Activated naive CD4-positive, alpha-beta T cell treated with anti-CD3 and anti-CD28 coated beads, Interleukin-2, amount 50 U/mL, for 24 hours (primary cell): ENCODE results near the gene MTHFD2.
"Not testable (repeated sequence)": the region's sequence is repeated elsewhere in the genome, so short reads cannot be mapped to it uniquely, and the experiment has no call there.

Experiments used
- H3K27ac Mint-ChIP-seq: one replicate; pipeline ENCODE4 v1.8.0; 2021; ENCODE audit warnings: mild to moderate bottlenecking, mixed read lengths
- H3K27me3 Mint-ChIP-seq: one replicate; pipeline ENCODE4 v1.8.0; 2021; ENCODE audit warnings: mixed read lengths
- H3K36me3 Mint-ChIP-seq: one replicate; pipeline ENCODE4 v1.8.0; 2021; ENCODE audit warnings: mixed read lengths
- H3K4me1 Mint-ChIP-seq: one replicate; pipeline ENCODE4 v1.8.0; 2021; ENCODE audit warnings: mixed read lengths
- H3K4me3 Mint-ChIP-seq: one replicate; pipeline ENCODE4 v1.8.0; 2021; ENCODE audit warnings: mild to moderate bottlenecking, mixed read lengths
- H3K9me3 Mint-ChIP-seq: one replicate; pipeline ENCODE4 v1.8.0; 2021; ENCODE audit warnings: mixed read lengths

Gene MTHFD2

DNA sequence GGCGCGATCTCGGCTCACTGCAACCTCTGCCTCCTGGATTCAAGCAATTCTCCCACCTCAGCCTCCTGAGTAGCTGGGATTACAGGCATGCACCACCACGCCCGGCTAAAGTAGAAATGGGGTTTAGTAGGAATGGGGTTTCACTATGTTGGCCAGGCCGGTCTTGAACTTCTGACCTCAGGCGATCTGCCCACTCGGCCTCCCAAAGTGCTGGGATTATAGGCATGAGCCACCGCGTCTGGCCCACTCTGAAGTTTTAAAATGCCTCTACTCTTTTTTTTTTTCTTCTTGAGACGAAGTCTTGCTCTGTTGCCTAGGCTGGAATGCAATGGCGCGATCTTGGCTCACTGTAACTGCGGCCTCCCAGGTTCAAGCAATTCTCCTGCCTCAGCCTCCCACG is 11.7 kb upstream of the MTHFD2 start:
- H3K4me3 Mint-ChIP-seq, H3K27ac Mint-ChIP-seq, H3K4me1 Mint-ChIP-seq, H3K36me3 Mint-ChIP-seq, H3K9me3 Mint-ChIP-seq, H3K27me3 Mint-ChIP-seq: not testable (repeated sequence)

- H3K4me1 Mint-ChIP-seq: peaks cover 9% of the 10 kb centered on the region
- H3K36me3 Mint-ChIP-seq: no peaks in the 10 kb centered on the region
- H3K4me3 Mint-ChIP-seq: no peak overlapping the region
- no peaks in the 10 kb centered on the region for H3K9me3 Mint-ChIP-seq
- no peaks in the 10 kb centered on the region for H3K27me3 Mint-ChIP-seq
- peak overlapping the region; percentile 10 for H3K27ac Mint-ChIP-seq
Measured at GRCh38 chr2:74188018-74188601, 10.3 kb upstream of the MTHFD2 start.

GRCh38 chr2:74188696-74189095 is 9.7 kb upstream of the MTHFD2 start:
- H3K9me3 Mint-ChIP-seq: no peaks in the 10 kb centered on the region
- no peaks in the 10 kb centered on the region for H3K36me3 Mint-ChIP-seq

DNA sequence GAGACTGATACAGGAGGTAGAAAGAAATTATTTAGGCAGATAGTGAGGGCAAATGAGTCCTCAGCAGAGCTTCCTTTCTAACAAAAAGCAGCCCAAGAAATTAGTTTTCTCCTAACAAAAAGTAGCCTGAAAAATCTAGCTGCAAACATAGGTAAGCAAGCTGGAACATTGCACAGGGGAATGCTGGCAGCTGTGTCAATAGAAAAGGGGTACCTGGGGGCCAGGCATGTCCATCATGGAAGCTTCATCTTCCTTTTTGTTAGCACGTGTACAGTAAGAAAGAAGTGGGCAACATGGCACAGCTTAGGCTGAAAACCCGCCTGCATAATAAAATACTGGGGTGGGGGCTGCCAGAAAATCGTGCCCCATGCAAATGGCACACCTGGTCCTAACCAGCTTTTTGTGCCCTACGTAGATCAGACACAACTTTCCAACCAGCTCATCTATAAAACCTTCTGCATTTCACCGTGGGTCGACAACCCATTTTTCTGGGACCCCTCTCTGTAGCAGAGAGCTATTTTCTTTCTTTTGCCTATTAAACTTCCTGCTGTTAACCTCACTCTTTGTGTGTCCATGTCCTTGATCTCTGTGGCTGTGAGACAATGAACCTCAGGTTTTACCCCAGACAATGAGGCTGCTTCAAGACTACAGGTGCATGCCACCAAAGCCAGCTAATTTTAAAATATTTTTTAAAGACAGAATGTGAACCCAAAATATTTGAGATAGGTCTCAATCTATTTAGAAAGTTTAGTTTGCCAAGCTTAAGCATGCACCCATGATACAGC is 6.6 kb upstream of the MTHFD2 start:
- Mint-ChIP-seq H3K4me3 (no peak overlapping the region), H3K27me3 (no peaks in the 10 kb centered on the region), H3K4me1 (no peaks in the 10 kb centered on the region), H3K9me3 (no peaks in the 10 kb centered on the region), H3K36me3 (no peaks in the 10 kb centered on the region), H3K27ac (no peak overlapping the region)

More at GRCh38 chr2:74188696-74189095, 9.7 kb upstream of the MTHFD2 start:
- no peaks in the 10 kb centered on the region for H3K27me3 Mint-ChIP-seq
- no peak overlapping the region for H3K27ac Mint-ChIP-seq
- H3K4me1 Mint-ChIP-seq: peaks cover 9% of the 10 kb centered on the region
- no peak overlapping the region for H3K4me3 Mint-ChIP-seq

DNA sequence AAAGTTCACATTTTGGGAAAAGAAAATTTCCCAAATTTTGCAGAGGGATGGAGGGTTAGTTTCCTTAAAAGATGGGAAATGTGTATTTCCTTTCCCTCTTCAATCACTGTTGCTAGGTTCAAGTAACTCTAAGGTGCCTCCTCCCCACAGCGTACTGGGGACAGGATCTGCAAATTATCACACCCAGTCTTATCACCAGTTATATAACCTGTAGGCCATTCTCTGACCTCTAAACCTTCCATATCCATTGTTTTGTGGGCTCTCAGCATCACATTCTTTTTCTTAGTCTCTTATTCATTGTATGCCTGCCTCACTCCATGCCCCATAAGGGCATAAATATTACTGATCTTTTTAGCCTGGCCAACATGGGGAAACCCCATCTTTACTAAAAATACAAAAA is 3.6 kb upstream of the MTHFD2 start:
- no peaks in the 10 kb centered on the region for H3K9me3 Mint-ChIP-seq
- H3K27me3 Mint-ChIP-seq: no peaks in the 10 kb centered on the region
- no peak overlapping the region for H3K27ac Mint-ChIP-seq
- H3K4me3 Mint-ChIP-seq: no peak overlapping the region
- peaks cover 10% of the 10 kb centered on the region for H3K36me3 Mint-ChIP-seq
- H3K4me1 Mint-ChIP-seq: peaks cover 11% of the 10 kb centered on the region

DNA sequence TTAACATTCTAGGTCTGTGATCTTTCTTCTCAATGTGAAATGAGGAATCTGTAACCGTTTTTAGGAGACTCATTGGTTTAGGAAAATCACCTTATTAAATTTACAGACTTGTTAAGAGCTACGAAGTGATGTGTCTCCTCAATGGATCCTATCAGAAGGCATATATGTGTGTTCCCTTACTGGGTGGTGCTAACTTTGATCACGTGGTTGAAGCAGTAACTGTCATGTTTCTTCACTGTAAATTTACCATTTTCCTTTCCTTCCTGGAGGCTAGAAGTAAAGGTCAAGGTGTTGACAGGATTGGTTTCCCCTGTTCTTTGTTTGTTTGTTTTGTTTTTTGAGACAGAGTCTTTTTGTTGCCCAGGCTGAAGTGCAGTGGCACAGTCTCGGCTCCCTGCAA is 1.4 kb upstream of the MTHFD2 start:
- peaks cover 26% of the 10 kb centered on the region for H3K4me1 Mint-ChIP-seq
- H3K27ac Mint-ChIP-seq: no peak overlapping the region
- H3K4me3 Mint-ChIP-seq: no peak overlapping the region
- no peaks in the 10 kb centered on the region for H3K9me3 Mint-ChIP-seq
- H3K27me3 Mint-ChIP-seq: no peaks in the 10 kb centered on the region
- H3K36me3 Mint-ChIP-seq: peaks cover 22% of the 10 kb centered on the region

GRCh38 chr2:74198023-74198460 is 373 bp upstream of the MTHFD2 start:
- Mint-ChIP-seq H3K4me3 (peak overlapping the region; percentile 99), H3K36me3 (peaks cover 25% of the 10 kb centered on the region), H3K27ac (peak overlapping the region; percentile 100), H3K4me1 (peaks cover 30% of the 10 kb centered on the region), H3K9me3 (no peaks in the 10 kb centered on the region), H3K27me3 (no peaks in the 10 kb centered on the region)

DNA sequence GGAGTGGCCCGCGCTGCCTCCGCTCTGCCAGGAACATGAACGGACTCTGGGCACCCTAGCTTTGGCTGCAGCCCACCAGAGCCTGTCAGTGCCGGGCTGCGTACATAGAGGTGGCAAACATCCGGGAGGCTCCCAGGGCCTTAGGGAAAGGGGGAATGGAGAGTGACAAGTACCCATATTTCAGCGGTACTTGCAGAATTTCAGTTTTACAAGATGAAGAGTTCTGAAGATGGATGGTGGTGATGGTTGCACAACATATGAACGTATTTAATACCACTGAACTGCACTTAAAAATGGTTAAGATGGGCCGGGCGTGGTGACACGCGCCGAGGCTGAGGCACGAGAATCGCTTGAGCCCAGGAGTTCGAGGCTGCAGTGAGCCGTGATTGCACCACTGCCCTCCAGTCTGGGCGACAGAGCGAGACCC is 873 bp downstream of the MTHFD2 start:
- H3K9me3 Mint-ChIP-seq: no peaks in the 10 kb centered on the region
- peak overlapping the region; percentile 99 for H3K27ac Mint-ChIP-seq
- H3K4me1 Mint-ChIP-seq: peaks cover 36% of the 10 kb centered on the region
- H3K4me3 Mint-ChIP-seq: peak overlapping the region; percentile 99
- no peaks in the 10 kb centered on the region for H3K27me3 Mint-ChIP-seq
- H3K36me3 Mint-ChIP-seq: peaks cover 28% of the 10 kb centered on the region

GRCh38 chr2:74199871-74200305 is 1.5 kb downstream of the MTHFD2 start:
- peaks cover 42% of the 10 kb centered on the region for H3K4me1 Mint-ChIP-seq
- peak overlapping the region; percentile 99 for H3K4me3 Mint-ChIP-seq
- peak overlapping the region; percentile 99 for H3K27ac Mint-ChIP-seq
- H3K9me3 Mint-ChIP-seq: no peaks in the 10 kb centered on the region
- H3K36me3 Mint-ChIP-seq: peaks cover 31% of the 10 kb centered on the region
- H3K27me3 Mint-ChIP-seq: no peaks in the 10 kb centered on the region

GRCh38 chr2:74201196-74201595 is 2.8 kb downstream of the MTHFD2 start:
- H3K4me3 Mint-ChIP-seq: peak overlapping the region; percentile 99
- no peaks in the 10 kb centered on the region for H3K27me3 Mint-ChIP-seq
- peak overlapping the region; percentile 99 for H3K27ac Mint-ChIP-seq
- H3K9me3 Mint-ChIP-seq: no peaks in the 10 kb centered on the region
- H3K36me3 Mint-ChIP-seq: peaks cover 37% of the 10 kb centered on the region
- peaks cover 55% of the 10 kb centered on the region for H3K4me1 Mint-ChIP-seq

GRCh38 chr2:74201596-74201995 is 3.2 kb downstream of the MTHFD2 start:
- Mint-ChIP-seq H3K9me3 (no peaks in the 10 kb centered on the region), H3K4me3 (peak overlapping the region; percentile 99), H3K27ac (peak overlapping the region; percentile 99), H3K27me3 (no peaks in the 10 kb centered on the region), H3K4me1 (peaks cover 59% of the 10 kb centered on the region), H3K36me3 (peaks cover 40% of the 10 kb centered on the region)

- peaks cover 47% of the 10 kb centered on the region for H3K36me3 Mint-ChIP-seq
- H3K27me3 Mint-ChIP-seq: no peaks in the 10 kb centered on the region
- no peak overlapping the region for H3K27ac Mint-ChIP-seq
- H3K9me3 Mint-ChIP-seq: no peaks in the 10 kb centered on the region
- peak overlapping the region; percentile 84 for H3K4me3 Mint-ChIP-seq
- H3K4me1 Mint-ChIP-seq: peaks cover 67% of the 10 kb centered on the region
Measured at GRCh38 chr2:74204436-74204835, 6.0 kb downstream of the MTHFD2 start.

- no peaks in the 10 kb centered on the region for H3K9me3 Mint-ChIP-seq
- peak overlapping the region; percentile 84 for H3K4me3 Mint-ChIP-seq
- H3K27me3 Mint-ChIP-seq: no peaks in the 10 kb centered on the region
- H3K27ac Mint-ChIP-seq: peak overlapping the region; percentile 93
- H3K4me1 Mint-ChIP-seq: peaks cover 67% of the 10 kb centered on the region
- peaks cover 45% of the 10 kb centered on the region for H3K36me3 Mint-ChIP-seq
Measured at GRCh38 chr2:74205113-74205512, 6.7 kb downstream of the MTHFD2 start.

- peaks cover 42% of the 10 kb centered on the region for H3K36me3 Mint-ChIP-seq
- H3K4me1 Mint-ChIP-seq: peaks cover 64% of the 10 kb centered on the region
- peak overlapping the region; percentile 84 for H3K4me3 Mint-ChIP-seq
- H3K9me3 Mint-ChIP-seq: no peaks in the 10 kb centered on the region
- peak overlapping the region; percentile 93 for H3K27ac Mint-ChIP-seq
- no peaks in the 10 kb centered on the region for H3K27me3 Mint-ChIP-seq
Measured at GRCh38 chr2:74205596-74205995, 7.2 kb downstream of the MTHFD2 start.

DNA sequence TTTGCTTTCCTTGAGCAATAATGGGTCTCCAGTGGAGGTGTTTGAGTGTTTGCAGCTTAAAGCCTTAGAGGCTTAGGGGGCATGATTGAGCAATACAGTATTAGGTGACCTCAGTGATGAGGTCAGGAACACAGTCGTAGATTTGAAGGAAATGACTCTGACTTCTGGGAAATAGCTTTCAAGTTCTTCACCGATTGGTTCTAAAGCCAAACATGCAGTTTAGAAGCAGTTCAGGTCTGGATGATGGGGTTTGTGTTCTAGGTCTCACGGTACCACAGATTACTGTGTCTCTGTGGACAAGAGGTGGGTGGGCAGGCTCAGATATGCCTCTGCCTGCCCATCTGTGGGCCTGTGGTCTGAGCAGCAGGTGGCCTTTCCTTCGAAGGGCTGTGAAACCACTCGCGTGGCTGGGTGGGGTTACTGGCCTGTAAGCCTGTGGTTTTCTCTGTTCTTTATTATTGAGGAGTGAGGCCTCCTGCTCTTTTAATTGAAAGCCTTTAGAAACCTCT is 7.8 kb downstream of the MTHFD2 start:
- H3K36me3 Mint-ChIP-seq: peaks cover 38% of the 10 kb centered on the region
- H3K4me1 Mint-ChIP-seq: peaks cover 59% of the 10 kb centered on the region
- peak overlapping the region; percentile 84 for H3K4me3 Mint-ChIP-seq
- no peaks in the 10 kb centered on the region for H3K9me3 Mint-ChIP-seq
- peak overlapping the region; percentile 93 for H3K27ac Mint-ChIP-seq
- no peaks in the 10 kb centered on the region for H3K27me3 Mint-ChIP-seq

DNA sequence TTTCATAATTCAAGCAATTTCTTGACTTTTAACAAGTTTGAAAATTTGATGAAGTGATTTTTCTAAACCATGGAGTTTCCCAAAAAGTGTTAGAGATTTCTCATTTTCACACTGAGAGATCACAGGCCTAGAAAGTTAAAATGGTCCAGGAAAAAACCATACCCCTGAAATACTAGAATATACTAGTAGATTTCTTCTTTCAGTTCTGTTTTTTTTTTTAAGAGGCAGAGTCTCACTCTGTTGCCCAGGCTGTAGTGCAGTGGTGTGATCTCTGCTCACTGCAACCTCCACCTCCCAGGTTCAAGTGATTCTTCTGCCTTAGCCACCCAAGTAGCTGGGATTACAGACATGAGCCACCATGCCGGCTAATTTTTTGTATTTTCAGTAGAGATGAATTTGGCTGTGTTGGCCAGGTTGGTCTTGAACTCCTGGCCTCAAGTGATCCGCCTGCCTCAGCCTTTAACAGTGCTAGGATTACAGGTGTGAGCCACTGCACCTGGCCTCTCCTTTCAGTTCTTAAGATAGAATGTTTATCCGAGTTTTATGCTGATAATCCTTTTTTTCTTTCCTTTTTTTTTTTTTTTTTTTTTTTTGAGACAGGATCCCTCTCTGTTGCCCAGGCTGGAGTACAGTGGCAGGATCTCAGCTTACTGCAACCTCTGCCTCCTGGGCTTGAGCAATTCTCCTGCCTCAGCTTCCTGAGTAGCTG is 14.4 kb downstream of the MTHFD2 start:
- H3K27ac Mint-ChIP-seq: no peak overlapping the region
- H3K4me3 Mint-ChIP-seq: no peak overlapping the region
- H3K36me3 Mint-ChIP-seq: peaks cover 17% of the 10 kb centered on the region
- no peaks in the 10 kb centered on the region for H3K27me3 Mint-ChIP-seq
- peaks cover 10% of the 10 kb centered on the region for H3K4me1 Mint-ChIP-seq
- H3K9me3 Mint-ChIP-seq: no peaks in the 10 kb centered on the region
